ENCODE data around the gene ECT2L.
"Not testable (repeated sequence)": the region's sequence is repeated elsewhere in the genome, so short reads cannot be mapped to it uniquely, and the experiment has no call there.

Gene ECT2L

DNA sequence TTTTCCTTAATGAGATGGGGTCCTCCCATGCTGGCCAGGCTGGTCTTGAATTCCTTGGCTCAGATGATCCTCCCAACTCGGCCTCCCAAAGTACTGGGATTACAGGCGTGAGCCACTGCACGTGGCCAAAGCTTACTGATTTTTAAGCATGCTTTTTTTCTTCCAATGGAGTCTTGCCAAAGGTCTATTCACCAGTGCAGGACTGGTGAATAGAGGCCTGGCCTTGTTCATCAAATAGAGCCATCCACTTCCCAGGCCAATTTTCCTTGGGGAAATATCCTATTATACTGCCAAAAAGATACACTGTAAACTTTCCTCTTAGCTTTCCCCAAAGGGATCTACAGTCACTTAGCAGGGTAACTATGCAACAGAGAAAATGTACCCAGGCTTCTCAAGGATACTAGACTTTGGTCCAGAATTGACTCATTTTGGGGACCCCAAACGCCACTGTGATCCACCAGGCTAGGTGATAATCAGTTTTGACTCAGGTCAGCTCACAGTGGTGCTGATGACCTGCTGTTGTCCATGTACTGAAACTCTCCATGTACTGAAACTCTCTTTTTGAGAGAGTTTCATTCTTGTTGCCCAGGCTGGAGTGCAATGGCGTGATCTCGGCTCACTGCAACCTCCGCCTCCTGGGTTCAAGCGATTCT is 100.3 kb downstream of the ECT2L start:
- no peak overlapping the region for H3K4me3 ChIP-seq (ENCODE audit: low read length)
- H3K27me3 ChIP-seq (ENCODE audit: insufficient read depth, low read length), result no peaks in the 10 kb centered on the region
- H3K36me3 ChIP-seq (ENCODE audit: insufficient read depth, low read length), result peaks cover 19% of the 10 kb centered on the region
- H2AFZ ChIP-seq (ENCODE audit: low read depth, low read length), result no peak overlapping the region
- no peaks in the 10 kb centered on the region for H3K4me1 ChIP-seq (ENCODE audit: insufficient read depth, low read length)
- no peaks in the 10 kb centered on the region for H3K9me3 ChIP-seq (ENCODE audit: low read length)

DNA sequence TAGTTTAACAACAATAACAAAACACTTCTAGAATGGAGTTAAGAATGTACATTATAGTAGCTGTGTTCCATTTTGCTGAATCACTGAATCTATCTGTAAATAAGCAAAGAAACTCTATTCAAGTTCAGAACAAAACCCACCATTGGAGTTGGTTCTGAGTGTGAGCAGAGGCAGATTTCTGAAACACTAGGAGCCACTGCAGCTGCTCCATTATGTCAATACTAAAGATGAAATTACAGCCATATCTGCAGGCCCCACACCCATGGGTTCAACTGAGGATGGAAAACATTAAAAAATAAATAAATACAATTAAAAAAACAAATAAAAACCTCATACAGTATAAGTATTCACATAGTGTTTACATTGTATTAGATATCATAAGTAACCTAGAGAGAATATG is 101.1 kb downstream of the ECT2L start:
- Histone ChIP-seq H3K4me3 (ENCODE audit: low read length) (no peak overlapping the region), H3K36me3 (ENCODE audit: insufficient read depth, low read length) (peaks cover 26% of the 10 kb centered on the region), H3K4me1 (ENCODE audit: insufficient read depth, low read length) (no peaks in the 10 kb centered on the region), H3K27me3 (ENCODE audit: insufficient read depth, low read length) (no peaks in the 10 kb centered on the region), H2AFZ (ENCODE audit: low read depth, low read length) (no peak overlapping the region), H3K9me3 (ENCODE audit: low read length) (no peaks in the 10 kb centered on the region)

DNA sequence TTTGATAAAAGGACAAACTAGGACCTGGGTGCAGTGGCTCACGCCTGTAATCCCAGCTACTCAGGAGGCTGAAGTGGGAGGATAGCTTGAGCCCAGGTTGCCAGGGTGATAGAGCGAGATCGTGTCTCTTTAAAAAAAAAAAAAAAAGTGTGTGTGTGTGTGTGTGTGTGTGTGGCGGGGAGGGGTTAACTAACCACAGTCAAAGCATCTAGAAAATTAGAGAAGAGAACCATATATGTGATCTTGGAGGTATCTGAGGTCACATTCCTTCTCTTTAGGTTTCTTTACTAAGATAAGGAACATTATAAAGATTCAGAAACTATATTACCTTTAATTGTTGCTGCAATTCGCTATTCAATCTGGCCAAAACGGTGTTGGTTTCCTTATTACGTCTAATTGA is 111.3 kb downstream of the ECT2L start:
- H3K4me3 ChIP-seq (ENCODE audit: low read length), result no peak overlapping the region

DNA sequence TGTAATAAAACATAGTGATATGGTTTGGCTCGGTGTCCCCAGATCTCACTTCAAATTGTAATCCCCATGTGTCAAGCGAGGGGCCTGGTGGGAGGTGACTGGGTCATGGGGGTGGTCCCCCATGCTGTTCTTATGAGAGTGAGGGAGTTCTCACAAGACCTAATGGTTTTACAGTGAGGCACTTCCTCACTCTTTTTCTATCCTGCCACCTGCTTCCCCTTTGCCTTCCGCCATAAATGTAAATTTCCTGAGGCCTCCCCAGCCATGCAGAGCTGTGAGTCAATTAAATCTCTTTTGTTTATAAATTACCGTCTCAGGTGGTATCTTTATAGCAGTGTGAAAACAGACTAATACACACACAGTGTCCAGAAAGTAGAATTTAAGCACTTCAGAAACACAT is 113.6 kb downstream of the ECT2L start:
- Histone ChIP-seq H2AFZ (ENCODE audit: low read depth, low read length) (no peak overlapping the region), H3K9me3 (ENCODE audit: low read length) (peaks cover 2% of the 10 kb centered on the region), H3K36me3 (ENCODE audit: insufficient read depth, low read length) (peaks cover 88% of the 10 kb centered on the region), H3K4me1 (ENCODE audit: insufficient read depth, low read length) (no peaks in the 10 kb centered on the region), H3K27me3 (ENCODE audit: insufficient read depth, low read length) (no peaks in the 10 kb centered on the region), H3K4me3 (ENCODE audit: low read length) (no peak overlapping the region)

More for the DNA sequence above, 111.3 kb downstream of the ECT2L start:
- H3K36me3 ChIP-seq (ENCODE audit: insufficient read depth, low read length), result peaks cover 87% of the 10 kb centered on the region
- peaks cover 2% of the 10 kb centered on the region for H3K9me3 ChIP-seq (ENCODE audit: low read length)
- no peaks in the 10 kb centered on the region for H3K4me1 ChIP-seq (ENCODE audit: insufficient read depth, low read length)
- H3K27me3 ChIP-seq (ENCODE audit: insufficient read depth, low read length), result no peaks in the 10 kb centered on the region
- no peak overlapping the region for H2AFZ ChIP-seq (ENCODE audit: low read depth, low read length)

DNA sequence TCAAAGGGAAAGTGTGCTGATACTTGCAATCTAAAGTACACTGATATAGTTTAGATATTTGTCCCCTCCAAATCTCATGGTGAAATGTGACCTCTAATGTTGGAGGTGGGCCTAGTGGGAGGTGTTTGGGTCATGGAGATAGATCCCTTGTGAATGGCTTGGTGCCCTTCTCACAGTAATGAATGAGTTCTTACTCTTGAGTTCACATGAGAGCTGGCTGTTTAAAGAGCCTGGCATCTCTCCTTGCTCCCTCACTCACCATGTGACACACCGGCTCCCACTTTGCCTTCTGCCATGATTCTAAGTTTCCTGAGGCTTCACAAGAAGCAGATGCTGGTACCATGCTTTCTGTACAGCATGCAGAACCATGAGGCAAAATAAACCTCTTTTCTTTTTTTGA is 114.1 kb downstream of the ECT2L start:
- H3K36me3 ChIP-seq (ENCODE audit: insufficient read depth, low read length), result peaks cover 88% of the 10 kb centered on the region
- H3K4me3 ChIP-seq (ENCODE audit: low read length), result no peak overlapping the region
- H3K4me1 ChIP-seq (ENCODE audit: insufficient read depth, low read length), result no peaks in the 10 kb centered on the region
- no peaks in the 10 kb centered on the region for H3K27me3 ChIP-seq (ENCODE audit: insufficient read depth, low read length)
- H3K9me3 ChIP-seq (ENCODE audit: low read length), result peaks cover 2% of the 10 kb centered on the region
- H2AFZ ChIP-seq (ENCODE audit: low read depth, low read length), result no peak overlapping the region

DNA sequence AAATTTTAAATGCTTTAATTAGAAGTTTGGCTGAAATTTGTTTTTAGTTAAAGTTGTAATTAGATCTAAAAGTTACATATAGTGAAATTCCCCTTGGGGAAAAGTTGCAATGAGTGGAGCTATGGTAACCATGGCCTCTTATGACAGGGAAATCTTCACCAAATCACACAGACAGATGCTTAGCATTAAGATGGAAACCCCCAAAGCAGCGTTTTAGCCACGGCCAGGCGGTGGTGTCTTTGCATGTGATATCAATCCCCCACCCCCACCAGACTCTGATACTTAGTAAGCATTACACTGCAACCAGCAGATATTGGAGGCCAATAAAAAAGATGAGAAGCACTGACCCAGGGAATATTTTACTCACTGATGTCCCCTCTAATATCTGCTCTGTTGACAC is 116.4 kb downstream of the ECT2L start:
- Histone ChIP-seq H3K36me3 (ENCODE audit: insufficient read depth, low read length) (peaks cover 83% of the 10 kb centered on the region), H3K9me3 (ENCODE audit: low read length) (no peaks in the 10 kb centered on the region), H3K4me1 (ENCODE audit: insufficient read depth, low read length) (no peaks in the 10 kb centered on the region), H3K27me3 (ENCODE audit: insufficient read depth, low read length) (no peaks in the 10 kb centered on the region), H3K4me3 (ENCODE audit: low read length) (no peak overlapping the region), H2AFZ (ENCODE audit: low read depth, low read length) (no peak overlapping the region)

DNA sequence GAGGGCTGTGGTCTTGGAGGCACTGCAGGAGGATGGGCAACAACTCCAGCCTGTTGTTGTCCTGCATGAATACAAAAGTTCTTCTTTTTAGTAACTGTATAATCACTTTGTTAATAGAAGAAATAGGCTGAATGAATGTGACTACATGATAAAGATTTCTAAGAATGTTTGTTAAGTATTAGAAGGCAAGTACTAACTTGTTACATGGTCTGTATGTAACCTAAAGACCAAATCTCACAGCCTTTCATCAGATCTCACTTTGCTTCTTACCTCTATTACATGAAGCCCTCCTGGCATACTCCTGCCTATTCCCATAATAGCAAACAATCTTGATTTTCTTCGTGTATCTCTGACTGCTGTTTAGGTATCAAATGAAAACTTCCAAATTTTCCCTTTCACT is 118.8 kb downstream of the ECT2L start:
- Histone ChIP-seq H3K9me3 (ENCODE audit: low read length) (no peaks in the 10 kb centered on the region), H3K4me3 (ENCODE audit: low read length) (no peak overlapping the region), H3K27me3 (ENCODE audit: insufficient read depth, low read length) (no peaks in the 10 kb centered on the region), H3K4me1 (ENCODE audit: insufficient read depth, low read length) (no peaks in the 10 kb centered on the region), H3K36me3 (ENCODE audit: insufficient read depth, low read length) (peaks cover 77% of the 10 kb centered on the region), H2AFZ (ENCODE audit: low read depth, low read length) (no peak overlapping the region)

DNA sequence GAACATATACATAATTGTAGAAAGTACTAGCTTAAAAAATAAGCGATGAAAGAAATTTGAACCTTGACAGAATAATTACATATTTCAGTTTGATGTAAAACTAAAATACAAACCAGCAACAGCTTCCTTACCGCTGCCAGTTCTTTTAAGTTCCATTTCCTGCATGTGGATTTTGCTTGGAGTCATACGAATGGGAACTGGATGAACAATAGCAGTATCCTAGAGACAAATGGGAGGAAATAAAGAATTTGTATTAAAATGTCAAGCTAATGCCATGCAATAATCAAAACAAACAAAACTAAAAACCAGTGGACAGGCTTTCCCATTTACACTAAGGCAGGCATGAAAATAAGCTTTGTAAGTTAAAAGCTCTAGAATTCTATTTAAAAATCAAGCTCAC is 125.0 kb downstream of the ECT2L start:
- no peaks in the 10 kb centered on the region for H3K4me1 ChIP-seq (ENCODE audit: insufficient read depth, low read length)
- H3K27me3 ChIP-seq (ENCODE audit: insufficient read depth, low read length), result no peaks in the 10 kb centered on the region
- H3K4me3 ChIP-seq (ENCODE audit: low read length), result no peak overlapping the region
- no peak overlapping the region for H2AFZ ChIP-seq (ENCODE audit: low read depth, low read length)
- H3K36me3 ChIP-seq (ENCODE audit: insufficient read depth, low read length), result peaks cover 31% of the 10 kb centered on the region
- no peaks in the 10 kb centered on the region for H3K9me3 ChIP-seq (ENCODE audit: low read length)

DNA sequence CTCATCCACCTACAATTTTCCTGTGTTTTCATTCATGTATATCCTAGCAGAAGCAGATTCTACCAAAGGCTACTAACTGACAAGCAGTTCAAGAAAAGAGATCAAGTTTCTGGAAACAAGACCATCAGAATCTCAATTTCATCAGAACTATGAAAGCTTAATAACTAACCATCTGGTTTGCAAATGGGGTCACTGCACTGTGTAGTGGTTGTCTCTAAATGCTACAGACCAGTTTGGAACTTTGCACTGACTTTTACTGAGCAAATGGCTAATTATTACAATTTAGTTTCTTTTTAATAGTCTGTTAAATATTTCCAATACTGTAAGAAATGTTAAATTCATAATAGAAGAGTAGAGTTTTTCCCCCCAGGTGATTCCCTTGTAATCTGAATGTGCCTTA is 127.7 kb downstream of the ECT2L start:
- H3K9me3 ChIP-seq (ENCODE audit: low read length), result no peaks in the 10 kb centered on the region
- no peaks in the 10 kb centered on the region for H3K27me3 ChIP-seq (ENCODE audit: insufficient read depth, low read length)
- H3K4me1 ChIP-seq (ENCODE audit: insufficient read depth, low read length), result peaks cover 11% of the 10 kb centered on the region
- H2AFZ ChIP-seq (ENCODE audit: low read depth, low read length), result no peak overlapping the region
- no peak overlapping the region for H3K4me3 ChIP-seq (ENCODE audit: low read length)
- H3K36me3 ChIP-seq (ENCODE audit: insufficient read depth, low read length), result peaks cover 17% of the 10 kb centered on the region

DNA sequence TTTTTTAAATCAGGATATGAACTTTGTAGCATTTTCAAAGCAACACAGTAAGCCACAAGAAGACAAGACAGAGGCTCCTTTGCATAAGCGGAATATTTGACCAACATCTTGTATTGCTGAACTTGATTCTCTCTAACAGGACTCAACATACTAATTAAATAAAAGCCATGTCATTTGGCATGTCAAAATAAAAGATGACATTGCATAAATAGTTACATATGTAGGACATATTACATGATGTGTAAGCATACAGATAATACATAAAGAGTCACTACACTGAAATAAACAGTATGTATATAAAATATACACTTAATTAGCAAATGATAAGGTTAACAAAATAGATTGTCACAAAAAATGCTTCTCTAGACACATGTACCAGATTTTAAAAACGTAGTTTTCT is 129.9 kb downstream of the ECT2L start:
- Histone ChIP-seq H3K36me3 (ENCODE audit: insufficient read depth, low read length) (peaks cover 10% of the 10 kb centered on the region), H3K9me3 (ENCODE audit: low read length) (no peaks in the 10 kb centered on the region), H3K4me1 (ENCODE audit: insufficient read depth, low read length) (peaks cover 11% of the 10 kb centered on the region), H3K4me3 (ENCODE audit: low read length) (no peak overlapping the region), H3K27me3 (ENCODE audit: insufficient read depth, low read length) (no peaks in the 10 kb centered on the region), H2AFZ (ENCODE audit: low read depth, low read length) (no peak overlapping the region)

DNA sequence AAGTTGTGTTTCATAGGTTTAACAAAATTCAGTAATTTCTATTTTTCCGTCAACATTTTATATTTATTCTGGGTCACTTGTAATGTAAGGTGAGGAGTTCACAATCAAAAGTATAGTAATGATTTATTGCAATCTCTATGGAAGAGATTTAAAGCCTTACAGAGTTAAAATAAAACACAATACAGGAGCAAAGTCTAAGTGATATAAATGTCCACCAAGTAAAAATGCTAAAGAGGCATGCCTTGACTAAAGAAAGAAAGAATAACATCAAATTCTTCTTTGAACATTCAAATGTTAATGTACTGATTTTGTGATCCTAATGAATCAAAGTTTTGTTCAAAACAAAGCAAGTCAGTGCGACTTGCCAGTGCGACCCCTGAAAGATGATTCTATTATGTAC is 130.7 kb downstream of the ECT2L start:
- Histone ChIP-seq H3K4me1 (ENCODE audit: insufficient read depth, low read length) (peaks cover 11% of the 10 kb centered on the region), H3K36me3 (ENCODE audit: insufficient read depth, low read length) (peaks cover 8% of the 10 kb centered on the region), H3K4me3 (ENCODE audit: low read length) (no peak overlapping the region), H3K9me3 (ENCODE audit: low read length) (no peaks in the 10 kb centered on the region), H2AFZ (ENCODE audit: low read depth, low read length) (no peak overlapping the region), H3K27me3 (ENCODE audit: insufficient read depth, low read length) (no peaks in the 10 kb centered on the region)

DNA sequence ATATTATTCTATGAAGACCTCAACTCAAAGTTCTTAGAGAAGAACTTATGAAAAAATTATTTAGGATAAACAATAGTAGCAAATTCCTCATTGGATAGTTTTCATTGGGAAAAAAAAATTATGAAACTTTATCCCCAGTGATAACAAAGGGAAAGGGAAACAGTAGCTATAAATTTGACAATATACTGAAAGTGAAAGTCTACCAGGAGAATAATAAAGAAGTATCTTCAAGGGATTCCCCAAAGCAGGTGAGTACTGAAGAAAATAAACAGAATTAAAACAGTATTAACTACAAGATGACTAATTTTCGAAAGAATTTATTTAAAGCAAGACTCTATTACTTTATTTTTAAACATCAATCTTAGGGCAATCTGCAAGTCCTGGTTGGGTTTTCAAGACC is 135.8 kb downstream of the ECT2L start:
- Histone ChIP-seq H3K9me3 (ENCODE audit: low read length) (no peaks in the 10 kb centered on the region), H3K27me3 (ENCODE audit: insufficient read depth, low read length) (no peaks in the 10 kb centered on the region), H3K36me3 (ENCODE audit: insufficient read depth, low read length) (peaks cover 17% of the 10 kb centered on the region)

DNA sequence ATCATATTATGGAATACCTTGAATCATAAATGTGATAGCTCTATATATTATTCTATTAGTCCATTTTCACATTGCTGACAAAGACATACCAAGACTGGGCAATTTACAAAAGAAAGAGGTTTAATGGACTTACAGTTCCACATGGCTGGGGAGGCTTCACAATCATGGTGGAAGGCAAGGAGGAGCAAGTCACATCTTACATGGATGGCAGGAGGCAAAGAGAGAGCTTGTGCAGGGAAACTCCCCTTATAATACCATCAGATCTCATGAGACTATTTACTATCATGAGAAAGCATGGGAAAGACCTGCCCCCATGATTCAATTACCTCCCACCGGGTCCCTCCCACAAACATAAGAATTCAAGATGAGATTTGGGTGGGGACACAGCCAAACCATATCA is 141.0 kb downstream of the ECT2L start:
- not testable (repeated sequence) for H3K27me3 ChIP-seq (ENCODE audit: insufficient read depth, low read length); H3K9me3 ChIP-seq (ENCODE audit: low read length); H3K4me3 ChIP-seq (ENCODE audit: low read length); H3K4me1 ChIP-seq (ENCODE audit: insufficient read depth, low read length); H2AFZ ChIP-seq (ENCODE audit: low read depth, low read length)
- H3K36me3 ChIP-seq (ENCODE audit: insufficient read depth, low read length), result peaks cover 45% of the 10 kb centered on the region

More for the DNA sequence above, 135.8 kb downstream of the ECT2L start:
- peaks cover 5% of the 10 kb centered on the region for H3K4me1 ChIP-seq (ENCODE audit: insufficient read depth, low read length)
- no peak overlapping the region for H3K4me3 ChIP-seq (ENCODE audit: low read length)
- no peak overlapping the region for H2AFZ ChIP-seq (ENCODE audit: low read depth, low read length)

DNA sequence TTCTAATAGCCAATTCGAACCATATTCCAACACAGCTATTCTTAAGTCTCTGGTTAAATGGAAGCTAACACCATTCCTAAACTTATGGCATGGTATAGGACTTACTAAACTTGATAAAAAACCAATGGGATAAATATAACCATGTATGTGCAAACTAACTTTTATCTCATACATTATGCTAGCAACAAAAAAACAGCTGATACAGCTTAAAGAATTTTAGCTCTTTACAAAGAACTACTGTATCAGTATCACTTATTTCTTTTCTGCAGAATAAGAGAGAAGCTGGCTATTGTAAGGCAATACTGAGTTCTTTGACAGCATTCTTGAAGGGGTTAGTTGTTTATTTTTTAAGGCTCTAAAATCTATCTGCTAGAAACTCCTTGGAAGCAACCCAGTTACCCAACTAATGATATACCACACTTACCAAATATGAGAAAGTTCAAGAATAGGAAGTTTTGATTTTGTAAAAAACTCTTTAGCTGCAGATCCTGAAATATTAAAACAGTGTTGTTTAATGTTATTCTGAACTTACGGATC is 147.3 kb downstream of the ECT2L start:
- H3K4me3 ChIP-seq (ENCODE audit: low read length), result no peak overlapping the region
- H3K36me3 ChIP-seq (ENCODE audit: insufficient read depth, low read length), result peaks cover 57% of the 10 kb centered on the region
- no peak overlapping the region for H2AFZ ChIP-seq (ENCODE audit: low read depth, low read length)

More for the DNA sequence above, 147.3 kb downstream of the ECT2L start:
- Histone ChIP-seq H3K4me1 (ENCODE audit: insufficient read depth, low read length) (no peaks in the 10 kb centered on the region), H3K9me3 (ENCODE audit: low read length) (no peaks in the 10 kb centered on the region), H3K27me3 (ENCODE audit: insufficient read depth, low read length) (no peaks in the 10 kb centered on the region)

All from neuron (in vitro differentiated cells).